GM23338 (cell line): Measurements from ENCODE around the gene MVB12B. TPM values are rescaled to one million over a fixed set of nuclear protein-coding genes. Genes with fewer than 3 reads are reported as not detected.

ENCODE experiments used
- ATAC-seq: fragments of 200-7000 bp; cut with Tn5 transposase; 3 replicates; pipeline ENCODE4 v1.9.1; 2020
- DNase-seq: peaks from one replicate; pipeline ENCODE4 v3.0.0-alpha.2; 2015; ENCODE audit warnings: low spot score
- H2AFZ ChIP-seq: fragments of 200-600 bp; sonication (generic); 2 replicates; pipeline ENCODE4 v1.8.0; 2016; ENCODE audit warnings: antibody characterized with exemption, mild to moderate bottlenecking, moderate library complexity
- H3F3A ChIP-seq: fragments of 200-600 bp; sonication (generic); replicated peaks from 2 replicates; pipeline ENCODE4 v1.8.0; 2017; ENCODE audit warnings: antibody characterized with exemption, mixed run types, low read depth
- H3K27ac ChIP-seq: fragments of 200-600 bp; sonication (generic); 2 replicates; pipeline ENCODE4 v1.6.1; 2016; ENCODE audit warnings: low read depth
- H3K27me3 ChIP-seq: fragments of 200-600 bp; sonication (generic); 2 replicates; pipeline ENCODE4 v1.8.0; 2016; ENCODE audit warnings: mild to moderate bottlenecking, mixed run types, moderate library complexity; ENCODE audit not compliant: insufficient read depth
- H3K36me3 ChIP-seq: fragments of 200-600 bp; sonication (generic); 2 replicates; pipeline ENCODE4 v1.8.0; 2016; ENCODE audit warnings: mild to moderate bottlenecking; ENCODE audit not compliant: insufficient read depth
- H3K4me1 ChIP-seq: fragments of 200-600 bp; sonication (generic); 2 replicates; pipeline ENCODE4 v1.8.0; 2016; ENCODE audit warnings: mild to moderate bottlenecking, moderate library complexity; ENCODE audit not compliant: insufficient read depth
- H3K4me2 ChIP-seq: fragments of 200-600 bp; sonication (generic); 2 replicates; pipeline ENCODE4 v1.7.1; 2017; ENCODE audit warnings: mixed run types
- H3K4me3 ChIP-seq: fragments of 200-600 bp; sonication (generic); 2 replicates; pipeline ENCODE4 v1.6.1; 2016; ENCODE audit warnings: mixed run types
- H3K79me2 ChIP-seq: fragments of 200-600 bp; sonication (generic); replicated peaks from 2 replicates; pipeline ENCODE4 v1.8.0; 2017; ENCODE audit warnings: mild to moderate bottlenecking; ENCODE audit not compliant: insufficient read depth
- H3K9me2 ChIP-seq: fragments of 200-600 bp; sonication (generic); 2 replicates; pipeline ENCODE4 v1.8.0; 2017; ENCODE audit not compliant: insufficient read depth
- H4K20me1 ChIP-seq: fragments of 200-600 bp; sonication (generic); replicated peaks from 2 replicates; pipeline ENCODE4 v1.8.0; 2017; ENCODE audit warnings: mild to moderate bottlenecking; ENCODE audit not compliant: insufficient read depth
- H3K27ac Mint-ChIP-seq: 2 replicates; pipeline ENCODE4 v1.8.0; 2020; ENCODE audit warnings: inconsistent platforms, mild to moderate bottlenecking, moderate library complexity, mixed read lengths
- H3K27me3 Mint-ChIP-seq: 3 replicates; pipeline ENCODE4 v1.8.0; 2022; ENCODE audit warnings: low read depth, mild to moderate bottlenecking, moderate library complexity, mixed read lengths, inconsistent platforms; ENCODE audit not compliant: insufficient read depth, poor library complexity
- H3K36me3 Mint-ChIP-seq: 3 replicates; pipeline ENCODE4 v1.8.0; 2021; ENCODE audit warnings: low read depth, mild to moderate bottlenecking, inconsistent platforms, moderate library complexity, mixed read lengths
- H3K4me1 Mint-ChIP-seq: 3 replicates; pipeline ENCODE4 v1.8.0; 2020; ENCODE audit warnings: mild to moderate bottlenecking, inconsistent platforms, mixed read lengths
- H3K4me3 Mint-ChIP-seq: 3 replicates; pipeline ENCODE4 v1.8.0; 2021; ENCODE audit warnings: moderate library complexity, mild to moderate bottlenecking, inconsistent platforms, mixed read lengths
- H3K9me3 Mint-ChIP-seq: 3 replicates; pipeline ENCODE4 v1.8.0; 2020; ENCODE audit warnings: moderate library complexity, mild to moderate bottlenecking, inconsistent platforms, mixed read lengths
- CREB1 ChIP-seq: fragments of 250-450 bp; sonication (Bioruptor Pico); IDR thresholded peaks from 2 replicates; pipeline ENCODE4 v1.5.0; 2020; ENCODE audit warnings: low read depth, mild to moderate bottlenecking, moderate library complexity
- ETS1 ChIP-seq: IDR thresholded peaks from 2 replicates; pipeline ENCODE4 v1.6.1; 2016; ENCODE audit warnings: antibody characterized with exemption
- EZH2phosphoT487 ChIP-seq: fragments of 200-600 bp; sonication (generic); IDR thresholded peaks from one replicate; pipeline ENCODE4 v1.8.1; 2018; ENCODE audit warnings: antibody characterized with exemption; ENCODE audit not compliant: unreplicated experiment
- POLR2AphosphoS5 ChIP-seq: IDR thresholded peaks from 2 replicates; pipeline ENCODE4 v1.6.1; 2016; ENCODE audit warnings: antibody characterized with exemption, low read depth
- REST ChIP-seq: IDR thresholded peaks from one replicate; pipeline ENCODE4 v1.6.1; 2018; ENCODE audit warnings: antibody characterized with exemption; ENCODE audit not compliant: unreplicated experiment
- ZNF114 ChIP-seq: fragments of 250-450 bp; sonication (Bioruptor Pico); IDR thresholded peaks from 2 replicates; pipeline ENCODE4 v1.5.0; 2020; ENCODE audit warnings: mild to moderate bottlenecking, moderate library complexity
- ZNF462 ChIP-seq: fragments of 250-450 bp; sonication (Bioruptor Pico); IDR thresholded peaks from 2 replicates; pipeline ENCODE4 v1.5.0; 2020; ENCODE audit warnings: mild to moderate bottlenecking, moderate library complexity
- polyA plus RNA-seq: library from polyadenylated mRNA; unstranded; fragments of >200 nt; fragmentation: Nextera tagmentation; extraction: Ambion mirVana; gene quantifications from 2 replicates; pipeline ENCODE4 v1.2.1, GENCODE V29; 2016
- total RNA-seq: library from RNA; depleted of rRNA; stranded (reverse); fragments of >200 nt; shearing (Covaris generic); gene quantifications from 2 replicates; pipeline ENCODE4 v1.2.3, GENCODE V29; 2014

The MVB12B gene
- total and polyA plus RNA-seq, 2 experiments from 2014 or later: 1.9 to 6.6 TPM

GRCh38 chr9:126415741-126416370 lies 89.2 kb downstream of the MVB12B start (continued):
- TF ChIP-seq ETS1 (no peak), EZH2phosphoT487 (no peak), ZNF114 (CRISPR knock-in tag) (no peak)

GRCh38 chr9:126417043-126417442 lies 90.4 kb downstream of the MVB12B start:
- H3K27me3 Mint-ChIP-seq: peaks cover 3% of the 10 kb centered on the region
- H3K27ac ChIP-seq: no peak overlapping the region
- no peak overlapping the region for H3K4me2 ChIP-seq
- H3K4me3 Mint-ChIP-seq: no peak overlapping the region
- DNase-seq (no peak), ATAC-seq (no peak)
- H3K9me2 ChIP-seq: no peaks in the 10 kb centered on the region
- H3K36me3 Mint-ChIP-seq: no peaks in the 10 kb centered on the region
- no peaks in the 10 kb centered on the region for H3K27me3 ChIP-seq
- H3K4me1 ChIP-seq: peaks cover 11% of the 10 kb centered on the region
- H3K4me1 Mint-ChIP-seq: peaks cover 34% of the 10 kb centered on the region
- H4K20me1 ChIP-seq: no peaks in the 10 kb centered on the region
- H3K9me3 Mint-ChIP-seq: no peaks in the 10 kb centered on the region
- H3K79me2 ChIP-seq: no peaks in the 10 kb centered on the region
- no peak overlapping the region for H3K4me3 ChIP-seq
- H3K36me3 ChIP-seq: no peaks in the 10 kb centered on the region; the same call in 1 of the 2 replicates
- H2AFZ ChIP-seq: no peak overlapping the region
- H3F3A ChIP-seq: no peaks in the 10 kb centered on the region
- peak overlapping the region; percentile 22; the same call in 1 of the 2 replicates for H3K27ac Mint-ChIP-seq
- TF ChIP-seq REST (no peak), POLR2AphosphoS5 (no peak), CREB1 (CRISPR knock-in tag) (no peak)

- peaks cover 41% of the 10 kb centered on the region for H3K4me1 Mint-ChIP-seq
- no peaks in the 10 kb centered on the region for H3K9me3 Mint-ChIP-seq
- H3K27me3 Mint-ChIP-seq: peaks cover 3% of the 10 kb centered on the region
- ATAC-seq (no peak), DNase-seq (no peak)
- Histone ChIP-seq H3K79me2 (no peaks in the 10 kb centered on the region), H3K27ac (no peak overlapping the region), H4K20me1 (no peaks in the 10 kb centered on the region), H3K9me2 (no peaks in the 10 kb centered on the region), H3K4me1 (peaks cover 11% of the 10 kb centered on the region), H3K4me3 (no peak overlapping the region), H3F3A (no peaks in the 10 kb centered on the region), H3K27me3 (no peaks in the 10 kb centered on the region), H3K36me3 (no peaks in the 10 kb centered on the region; the same call in 1 of the 2 replicates), H2AFZ (no peak overlapping the region), H3K4me2 (no peak overlapping the region)
- H3K27ac Mint-ChIP-seq: peak overlapping the region; percentile 4; the same call in 1 of the 2 replicates
- H3K4me3 Mint-ChIP-seq: no peak overlapping the region
- H3K36me3 Mint-ChIP-seq: no peaks in the 10 kb centered on the region
- no peak for TF ChIP-seq ZNF462
- TF ChIP-seq EZH2phosphoT487: no peak
- no peak for TF ChIP-seq ETS1
Measured at GRCh38 chr9:126417684-126418083, 91.1 kb downstream of the MVB12B start.
